ENCODE data around the gene HOXB6. TPM values are rescaled to one million over a fixed set of nuclear protein-coding genes. Genes with fewer than 3 reads are reported as not detected.

HOXB6 gene
- polyA plus RNA-seq, 3 donors: not detected

DNA sequence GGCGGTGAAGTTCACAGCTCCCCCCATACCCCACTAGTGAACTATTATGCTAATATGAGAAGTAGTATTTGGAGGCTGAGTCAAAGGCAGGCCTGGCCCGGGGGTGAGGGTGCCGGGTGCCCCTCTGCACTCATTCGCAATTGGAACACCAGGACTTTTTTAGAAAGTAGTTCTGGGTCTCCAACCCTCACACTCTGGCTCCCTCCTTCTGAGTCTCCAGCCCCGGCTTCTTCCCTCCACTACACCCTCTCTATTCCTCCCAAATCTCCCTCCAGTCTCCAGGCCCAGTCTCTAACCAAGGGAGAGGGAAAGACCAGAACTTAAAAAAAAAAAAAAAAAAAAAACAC lies 48.6 kb downstream of the HOXB6 start:
- Mint-ChIP-seq H3K9me3 (peaks cover 0 to 11% (median 0%) of the 10 kb centered on the region in 7 donors), H3K4me3 (peak overlapping the region in 1 of 2 donors; percentile 66), H3K36me3 (peaks cover 2 to 12% of the 10 kb centered on the region in 2 donors), H3K27me3 (ENCODE audit: low read depth in 3 of 3) (peaks cover 50 to 62% (median 56%) of the 10 kb centered on the region in 3 donors), H3K27ac (no peak overlapping the region), H3K4me1 (peaks cover 14% of the 10 kb centered on the region)
- no peaks in the 10 kb centered on the region for H3K79me2 ChIP-seq (ENCODE audit: insufficient read depth, low read length)
- H3K4me2 ChIP-seq (replicated peaks; ENCODE audit: extremely low read depth, low read length, poor library complexity, severe bottlenecking): no peak overlapping the region
- intact Hi-C loops (cut with micrococcal nuclease): no loop called here
- H3K36me3 ChIP-seq (replicated peaks in 1 of 2; ENCODE audit: control insufficient read depth in 1 of 2, insufficient read depth in 2 of 2, low read length in 2 of 2): no peaks in the 10 kb centered on the region
- no peak overlapping the region for H3K9ac ChIP-seq (ENCODE audit: insufficient read depth, low read length, poor library complexity, severe bottlenecking)
- peaks cover 21 to 49% of the 10 kb centered on the region in 2 donors for H3K27me3 ChIP-seq (ENCODE audit: control insufficient read depth in 2 of 2, insufficient read depth in 2 of 2, low read length in 2 of 2)
- no peak overlapping the region for H3K27ac ChIP-seq (ENCODE audit: low read depth in 1 of 2, low read length in 2 of 2)
- H3K9me3 ChIP-seq (replicated peaks in 1 of 2; ENCODE audit: control insufficient read depth in 1 of 2, insufficient read depth in 1 of 2, low read length in 2 of 2): no peaks in the 10 kb centered on the region
- WGBS (ENCODE audit: insufficient coverage): no CpG with 5 or more reads among the region's 5 CpGs
- H3K4me1 ChIP-seq (ENCODE audit: control insufficient read depth in 1 of 2, insufficient read depth in 2 of 2, low read length in 2 of 2): peaks cover 3 to 8% of the 10 kb centered on the region in 2 donors
- H2AFZ ChIP-seq (ENCODE audit: insufficient read depth, low read depth, low read length, poor library complexity, severe bottlenecking): no peak overlapping the region
- no peak overlapping the region for H3K4me3 ChIP-seq (replicated peaks in 1 of 3; ENCODE audit: low read depth in 2 of 3, low read length in 3 of 3)
- H4K20me1 ChIP-seq (ENCODE audit: insufficient read depth, low read length): no peaks in the 10 kb centered on the region
- DNase-seq: no peak
- TF ChIP-seq, protein P1, sequence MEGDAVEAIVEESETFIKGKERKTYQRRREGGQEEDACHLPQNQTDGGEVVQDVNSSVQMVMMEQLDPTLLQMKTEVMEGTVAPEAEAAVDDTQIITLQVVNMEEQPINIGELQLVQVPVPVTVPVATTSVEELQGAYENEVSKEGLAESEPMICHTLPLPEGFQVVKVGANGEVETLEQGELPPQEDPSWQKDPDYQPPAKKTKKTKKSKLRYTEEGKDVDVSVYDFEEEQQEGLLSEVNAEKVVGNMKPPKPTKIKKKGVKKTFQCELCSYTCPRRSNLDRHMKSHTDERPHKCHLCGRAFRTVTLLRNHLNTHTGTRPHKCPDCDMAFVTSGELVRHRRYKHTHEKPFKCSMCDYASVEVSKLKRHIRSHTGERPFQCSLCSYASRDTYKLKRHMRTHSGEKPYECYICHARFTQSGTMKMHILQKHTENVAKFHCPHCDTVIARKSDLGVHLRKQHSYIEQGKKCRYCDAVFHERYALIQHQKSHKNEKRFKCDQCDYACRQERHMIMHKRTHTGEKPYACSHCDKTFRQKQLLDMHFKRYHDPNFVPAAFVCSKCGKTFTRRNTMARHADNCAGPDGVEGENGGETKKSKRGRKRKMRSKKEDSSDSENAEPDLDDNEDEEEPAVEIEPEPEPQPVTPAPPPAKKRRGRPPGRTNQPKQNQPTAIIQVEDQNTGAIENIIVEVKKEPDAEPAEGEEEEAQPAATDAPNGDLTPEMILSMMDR (IDR thresholded peaks at IDR 0.05): no peak

GRCh38 chr17:48555258-48556228 lies 49.2 kb downstream of the HOXB6 start:
- H3K36me3 Mint-ChIP-seq: peaks cover 2 to 12% of the 10 kb centered on the region in 2 donors
- Histone ChIP-seq H3K9me3 (replicated peaks in 1 of 2; ENCODE audit: control insufficient read depth in 1 of 2, insufficient read depth in 1 of 2, low read length in 2 of 2) (no peaks in the 10 kb centered on the region), H3K4me2 (replicated peaks; ENCODE audit: extremely low read depth, low read length, poor library complexity, severe bottlenecking) (peak overlapping the region; percentile 11), H2AFZ (ENCODE audit: insufficient read depth, low read depth, low read length, poor library complexity, severe bottlenecking) (no peak overlapping the region), H3K4me1 (ENCODE audit: control insufficient read depth in 1 of 2, insufficient read depth in 2 of 2, low read length in 2 of 2) (peaks cover 3 to 8% of the 10 kb centered on the region in 2 donors), H3K4me3 (replicated peaks in 1 of 3; ENCODE audit: low read depth in 2 of 3, low read length in 3 of 3) (no peak overlapping the region), H3K36me3 (replicated peaks in 1 of 2; ENCODE audit: control insufficient read depth in 1 of 2, insufficient read depth in 2 of 2, low read length in 2 of 2) (no peaks in the 10 kb centered on the region), H3K9ac (ENCODE audit: insufficient read depth, low read length, poor library complexity, severe bottlenecking) (no peak overlapping the region), H3K27me3 (ENCODE audit: control insufficient read depth in 2 of 2, insufficient read depth in 2 of 2, low read length in 2 of 2) (peaks cover 21 to 49% of the 10 kb centered on the region in 2 donors), H4K20me1 (ENCODE audit: insufficient read depth, low read length) (no peaks in the 10 kb centered on the region), H3K27ac (ENCODE audit: low read depth in 1 of 2, low read length in 2 of 2) (no peak overlapping the region), H3K79me2 (ENCODE audit: insufficient read depth, low read length) (no peaks in the 10 kb centered on the region)
- H3K9me3 Mint-ChIP-seq: peaks cover 0 to 11% (median 0%) of the 10 kb centered on the region in 7 donors
- peaks cover 12% of the 10 kb centered on the region for H3K4me1 Mint-ChIP-seq
- peaks cover 50 to 60% (median 53%) of the 10 kb centered on the region in 3 donors for H3K27me3 Mint-ChIP-seq (ENCODE audit: low read depth in 3 of 3)
- peak overlapping the region; percentile 52 to 91 for H3K4me3 Mint-ChIP-seq
- no peak for DNase-seq
- TF ChIP-seq, protein P1 (IDR thresholded peaks at IDR 0.05): no peak
- intact Hi-C loops (cut with micrococcal nuclease): no loop called here
- 0% methylated on average over 19 of the region's 36 CpGs for WGBS (ENCODE audit: insufficient coverage)
- no peak overlapping the region for H3K27ac Mint-ChIP-seq

Measured in CD14-positive monocyte (primary cell).